Left renal pelvis (tissue), 4 donors: Measurements from ENCODE around the gene MS4A10. TPM values are rescaled to one million over a fixed set of nuclear protein-coding genes. Genes with fewer than 3 reads are reported as not detected.
"Not testable (repeated sequence)": the region's sequence is repeated elsewhere in the genome, so short reads cannot be mapped to it uniquely, and the experiment has no call there.

ENCODE experiments used
- DNase-seq, 4 donors: peaks; one replicate each; pipeline ENCODE4 v3.0.0-alpha.2; 2013; ENCODE audit warnings: low read depth in 4 of 4, low spot score in 3 of 4
- polyA plus RNA-seq, 4 donors: library from polyadenylated mRNA; unstranded; fragments of 120-200 nt; gene quantifications; one replicate each; pipeline ENCODE4 v1.2.1, GENCODE V29; 2013; ENCODE audit not compliant: insufficient read length in 4 of 4

MS4A10 gene
- polyA plus RNA-seq = under 1 TPM in 2 of 4 donors, not detected in 2; 0.13 to 0.31 TPM

- DNase-seq = no peak
These were observed at the start of gene MS4A10 for GRCh38 chr11:60785136-60785535. TSS of gene MS4A10 (plus strand) at chr11:60785333. CDS start at chr11:60790336, 5,003 bp downstream.

DNA sequence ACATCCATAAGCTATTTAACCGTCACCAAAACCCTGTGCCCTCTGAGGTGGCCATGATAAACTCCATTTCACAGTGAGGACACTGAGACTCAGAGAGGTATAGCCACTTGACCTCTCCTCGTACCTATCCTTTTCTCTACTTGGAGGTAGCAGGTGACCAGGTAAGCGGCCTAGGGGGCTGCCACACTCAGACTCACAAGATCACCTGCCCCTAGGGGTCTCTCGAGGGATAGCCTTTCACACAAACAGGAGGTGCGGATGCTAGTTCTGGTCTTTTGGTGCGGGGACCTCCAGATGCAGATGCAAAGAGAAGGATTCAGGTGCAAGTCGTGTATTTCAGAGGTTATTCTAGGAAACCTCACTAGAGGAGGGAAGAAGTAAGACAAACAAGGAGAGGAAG lies 46.0 kb upstream of the MS4A10 start:
- DNase-seq = no peak

- no peak for DNase-seq
These were observed 44.6 kb upstream of the MS4A10 start for GRCh38 chr11:60740573-60740972.

GRCh38 chr11:60741421-60741820 lies 43.7 kb upstream of the MS4A10 start:
- no peak for DNase-seq

GRCh38 chr11:60743058-60743457 lies 42.1 kb upstream of the MS4A10 start:
- DNase-seq = no peak

DNA sequence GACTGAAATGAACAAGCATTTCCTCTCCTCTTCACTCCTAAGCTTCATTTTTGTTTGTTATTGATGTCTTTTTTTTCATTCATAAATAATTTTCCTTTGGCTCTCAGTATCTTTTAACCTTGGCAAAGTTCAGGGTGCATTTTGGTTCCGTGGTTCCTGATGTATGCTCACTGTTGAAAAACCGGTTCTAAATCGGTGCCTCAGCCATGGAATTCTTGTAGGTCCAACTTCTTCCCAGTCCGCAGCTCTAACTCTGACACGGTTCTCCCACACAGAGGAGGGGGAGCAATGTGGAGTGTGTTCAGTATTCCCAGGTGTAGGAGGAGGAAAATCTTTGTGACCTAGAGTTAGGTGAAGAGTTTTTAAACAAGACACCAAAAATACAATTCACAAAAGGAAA lies 41.0 kb upstream of the MS4A10 start:
- no peak for DNase-seq

- DNase-seq = no peak
These were observed 37.7 kb upstream of the MS4A10 start for GRCh38 chr11:60747359-60747873.

- no peak for DNase-seq
These were observed 36.9 kb upstream of the MS4A10 start for GRCh38 chr11:60748225-60748624.

DNA sequence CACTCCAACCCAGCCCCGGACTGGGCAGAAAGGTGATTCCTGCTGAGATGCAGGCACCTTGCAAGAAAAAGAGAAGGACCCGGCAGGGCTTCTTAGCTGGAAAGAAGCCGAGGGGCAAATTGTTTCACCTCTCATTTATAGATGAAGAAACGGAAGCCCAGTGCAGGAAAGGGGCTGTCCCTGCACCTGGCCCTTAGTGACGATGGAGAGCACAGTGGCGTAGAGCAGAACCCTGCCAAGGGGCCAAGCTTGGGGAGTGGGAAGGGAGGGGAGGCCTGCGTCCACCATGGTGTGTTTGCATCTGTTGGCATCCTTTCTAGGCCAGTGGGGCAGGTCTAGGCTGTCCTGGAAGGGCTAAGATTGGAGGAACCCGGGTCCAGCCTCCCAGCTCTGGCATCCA lies 36.3 kb upstream of the MS4A10 start:
- no peak for DNase-seq

GRCh38 chr11:60750911-60751310 lies 34.2 kb upstream of the MS4A10 start:
- no peak for DNase-seq

DNA sequence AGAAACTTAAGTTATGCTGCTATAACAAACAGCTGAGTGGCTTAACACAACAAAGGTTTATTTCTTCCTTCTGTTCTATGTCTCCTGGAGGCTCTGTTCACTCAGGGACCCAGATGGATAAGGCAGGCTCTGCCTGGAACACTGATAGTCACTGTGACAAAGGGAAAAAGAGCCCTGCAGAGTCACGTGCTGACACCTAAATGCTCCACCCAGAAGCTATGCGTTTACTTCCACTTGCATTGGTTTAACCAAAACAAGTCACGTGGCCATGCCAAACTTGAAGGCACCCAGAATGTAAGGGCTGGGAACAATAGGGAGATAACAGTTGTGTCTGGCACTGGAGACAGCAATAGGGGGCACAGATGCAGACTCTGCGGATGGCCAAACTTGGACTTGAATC lies 31.8 kb upstream of the MS4A10 start:
- DNase-seq = no peak

DNA sequence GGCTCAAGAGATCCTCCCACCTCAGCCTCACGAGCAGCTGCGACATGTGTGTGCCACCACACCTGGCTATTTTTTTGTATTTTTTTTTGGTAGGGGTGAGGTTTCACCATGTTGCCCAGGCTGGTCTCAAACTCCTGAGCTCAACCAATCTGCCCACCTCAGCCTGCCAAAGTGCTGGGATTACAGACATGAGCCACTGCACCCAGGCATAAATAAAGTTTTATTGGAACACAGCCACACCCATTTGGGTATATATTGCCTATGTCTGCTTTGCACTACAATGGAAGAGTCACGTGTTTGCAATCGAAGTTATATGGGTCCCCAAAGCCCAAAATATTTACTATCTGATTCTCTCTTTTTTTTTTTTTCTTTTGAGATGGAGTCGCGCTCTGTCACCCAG lies 30.2 kb upstream of the MS4A10 start:
- DNase-seq = no peak

- DNase-seq = no peak
These were observed 28.7 kb upstream of the MS4A10 start, which contains the start of gene MS4A15 for GRCh38 chr11:60756307-60757032. TSS of gene MS4A15 (plus strand) at chr11:60756867. CDS start at chr11:60763734, 6,867 bp downstream.

DNA sequence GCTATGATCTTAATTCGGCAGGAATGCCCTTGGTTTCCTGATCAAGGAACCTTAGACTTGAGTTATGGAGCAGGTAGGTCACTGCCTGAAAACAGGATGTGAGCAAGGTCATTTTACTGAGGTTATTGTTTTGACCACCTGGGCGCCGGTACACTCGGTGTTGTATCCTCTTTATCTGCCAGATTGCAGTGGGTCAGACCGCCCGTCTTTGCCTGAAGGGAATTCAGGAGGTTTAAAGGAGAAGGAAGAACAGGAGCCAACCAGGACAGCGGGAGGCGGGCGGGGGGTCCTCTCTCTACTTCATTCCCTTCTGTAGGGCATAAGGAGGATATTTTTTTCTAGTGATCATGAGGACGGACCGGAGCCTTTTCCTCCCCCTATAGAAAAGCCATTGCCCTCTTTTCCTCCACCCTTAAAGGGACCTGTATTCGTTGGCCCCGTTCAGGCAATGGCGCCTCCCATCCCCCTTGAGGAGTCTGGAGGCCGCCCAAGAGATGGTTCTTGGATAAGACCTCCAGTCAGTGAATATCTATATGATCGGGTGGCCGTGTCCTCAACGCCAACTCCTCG lies 27.8 kb upstream of the MS4A10 start:
- DNase-seq = no peak

DNA sequence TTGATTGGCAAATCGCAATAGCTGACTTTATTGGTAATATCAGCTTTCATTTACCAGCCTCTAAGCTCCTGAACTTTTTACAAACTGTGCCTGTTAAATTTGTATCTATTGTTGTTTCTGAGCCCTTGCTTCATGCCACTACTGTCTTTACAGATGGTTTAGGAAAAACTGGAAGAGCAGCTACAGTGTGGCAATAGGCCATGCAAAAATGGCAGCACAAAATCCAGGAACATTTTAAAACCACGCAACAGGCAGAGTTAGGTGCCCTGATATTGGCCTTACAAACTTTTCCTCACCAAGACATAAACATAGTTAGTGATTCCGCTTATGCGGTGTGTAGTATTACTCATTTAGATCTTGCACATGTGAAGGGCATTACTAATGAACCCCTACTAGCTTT lies 26.5 kb upstream of the MS4A10 start:
- DNase-seq = not testable (repeated sequence)

DNA sequence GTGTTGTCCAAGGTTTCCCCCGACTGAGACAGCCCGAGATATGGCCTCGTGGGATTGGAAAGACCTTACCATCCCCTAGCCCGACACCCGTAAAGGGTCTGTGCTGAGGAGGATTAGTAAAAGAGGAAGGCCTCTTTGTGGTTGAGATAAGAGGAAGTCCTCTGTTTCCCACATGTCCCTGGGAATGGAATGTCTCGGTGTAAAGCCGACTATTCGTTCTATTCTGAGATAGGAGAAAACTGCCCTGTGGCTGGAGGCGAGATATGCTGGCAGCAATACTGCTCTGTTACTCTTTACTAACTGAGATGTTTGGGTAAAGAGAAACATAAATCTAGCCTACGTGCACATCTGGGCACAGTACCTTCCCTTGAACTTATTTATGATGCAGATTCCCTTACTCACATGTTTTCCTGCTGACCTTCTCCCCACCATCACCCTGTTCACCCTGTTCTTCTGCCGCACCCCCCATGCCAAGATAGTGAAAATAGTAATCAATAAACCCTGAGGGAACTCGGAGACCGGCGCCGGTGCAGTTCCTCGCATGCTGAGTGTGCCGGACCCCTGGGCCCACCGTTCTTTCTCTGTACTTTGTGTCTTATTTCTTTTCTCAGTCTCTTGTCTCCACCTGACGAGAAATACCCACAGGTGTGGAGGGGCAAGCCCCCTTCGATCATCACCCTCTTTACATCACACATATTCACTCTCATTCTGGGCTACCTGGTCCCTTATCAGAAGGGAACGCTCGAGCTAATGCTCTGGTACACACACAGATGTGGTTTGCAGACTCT lies 25.5 kb upstream of the MS4A10 start:
- DNase-seq = not testable (repeated sequence)

GRCh38 chr11:60761436-60762190 lies 23.5 kb upstream of the MS4A10 start:
- DNase-seq = no peak

DNA sequence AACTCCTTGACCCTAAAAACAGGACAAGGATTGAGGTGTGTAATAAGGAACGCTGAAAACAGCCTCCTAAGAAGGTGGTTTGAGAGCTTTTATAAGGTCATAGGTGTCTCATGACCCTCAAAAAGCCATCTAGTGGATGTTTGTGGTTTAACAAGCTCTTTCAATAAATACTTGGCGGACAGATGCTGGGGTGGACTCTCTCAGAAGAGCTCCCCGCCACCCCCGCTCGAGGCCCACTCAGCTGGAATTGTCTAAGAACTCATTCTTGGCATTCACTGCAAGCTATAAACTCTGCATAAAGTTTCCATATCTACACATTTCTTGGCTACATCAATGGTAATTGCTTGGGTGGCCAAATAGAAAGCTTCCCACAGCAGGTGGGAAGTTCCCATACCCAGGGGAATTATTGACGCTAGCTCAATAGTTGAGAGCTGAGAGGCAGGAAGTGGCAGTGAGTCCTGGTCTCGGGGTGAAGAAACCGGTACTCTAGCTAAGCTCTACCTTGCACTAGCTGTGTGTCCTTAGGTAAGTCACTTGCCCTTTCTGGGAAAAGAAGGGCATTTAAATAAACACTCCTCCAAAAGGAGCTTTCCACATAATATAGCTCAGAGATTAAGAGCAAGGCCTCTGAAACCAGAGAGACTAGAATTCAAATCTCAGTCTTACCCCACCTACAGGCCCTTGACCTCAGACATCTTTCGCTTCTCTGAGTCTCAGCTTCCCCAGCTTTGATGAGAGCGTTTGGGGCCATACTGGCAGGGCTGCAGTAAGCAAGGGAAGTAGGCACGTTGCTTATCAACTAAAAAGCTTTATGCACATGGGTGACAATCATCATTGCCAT lies 22.1 kb upstream of the MS4A10 start:
- DNase-seq = no peak

GRCh38 chr11:60763692-60764369 lies 21.3 kb upstream of the MS4A10 start:
- no peak for DNase-seq
